BE2C (cell line): ENCODE measurements around the gene ARRB1.
A peak's percentile ranks its signal among the peaks of the same experiment; 100 is the strongest.

Source experiments
- DNase-seq: peaks from one replicate; pipeline ENCODE4 v3.0.0-alpha.2; 2020
- H3K27me3 ChIP-seq: fragments of 250-450 bp; sonication (Bioruptor Pico); 2 replicates; pipeline ENCODE4 v1.5.1; 2020; ENCODE audit warnings: mild to moderate bottlenecking
- H3K36me3 ChIP-seq: fragments of 250-450 bp; sonication (Bioruptor Pico); 2 replicates; pipeline ENCODE4 v1.5.1; 2020; ENCODE audit warnings: mild to moderate bottlenecking
- H3K4me1 ChIP-seq: fragments of 250-450 bp; sonication (Bioruptor Pico); 2 replicates; pipeline ENCODE4 v1.5.1; 2020
- H3K4me3 ChIP-seq: 2 replicates; pipeline ENCODE4 v1.5.1; 2011; ENCODE audit warnings: low read depth, low read length
- H3K9me3 ChIP-seq: fragments of 250-450 bp; sonication (Bioruptor Pico); 2 replicates; pipeline ENCODE4 v1.5.1; 2020
- CTCF ChIP-seq: IDR thresholded peaks from 2 replicates; pipeline ENCODE4 v1.5.1; 2012; ENCODE audit warnings: mild to moderate bottlenecking, low read depth, low read length

ARRB1 gene

GRCh38 chr11:75346296-75346695 lies 5.2 kb downstream of the ARRB1 start:
- Histone ChIP-seq H3K36me3 (peaks cover 12% of the 10 kb centered on the region), H3K27me3 (no peaks in the 10 kb centered on the region), H3K9me3 (no peaks in the 10 kb centered on the region), H3K4me3 (no peak overlapping the region), H3K4me1 (peaks cover 69% of the 10 kb centered on the region)
- no peak for DNase-seq
- no peak for TF ChIP-seq CTCF

- Histone ChIP-seq H3K9me3 (no peaks in the 10 kb centered on the region), H3K4me3 (no peak overlapping the region), H3K36me3 (peaks cover 12% of the 10 kb centered on the region), H3K27me3 (no peaks in the 10 kb centered on the region), H3K4me1 (peaks cover 75% of the 10 kb centered on the region)
- DNase-seq: no peak
- no peak for TF ChIP-seq CTCF
Observed at GRCh38 chr11:75345455-75346160, 5.9 kb downstream of the ARRB1 start.

- Histone ChIP-seq H3K4me3 (no peak overlapping the region), H3K9me3 (no peaks in the 10 kb centered on the region), H3K36me3 (peaks cover 12% of the 10 kb centered on the region), H3K27me3 (no peaks in the 10 kb centered on the region), H3K4me1 (peaks cover 78% of the 10 kb centered on the region)
- no peak for DNase-seq
- no peak for TF ChIP-seq CTCF
Observed at GRCh38 chr11:75344761-75345454, 6.6 kb downstream of the ARRB1 start.

- DNase-seq: no peak
Observed at GRCh38 chr11:75344186-75344585, 7.3 kb downstream of the ARRB1 start.

GRCh38 chr11:75342966-75343870 lies 8.2 kb downstream of the ARRB1 start:
- Histone ChIP-seq H3K9me3 (no peaks in the 10 kb centered on the region), H3K4me3 (peak overlapping the region; percentile 9; the same call in 1 of the 2 replicates), H3K36me3 (peaks cover 8% of the 10 kb centered on the region), H3K4me1 (peaks cover 85% of the 10 kb centered on the region), H3K27me3 (no peaks in the 10 kb centered on the region)
- DNase-seq: peak; percentile 64
- no peak for TF ChIP-seq CTCF

More at GRCh38 chr11:75344186-75344585, 7.3 kb downstream of the ARRB1 start:
- H3K4me1 ChIP-seq: peaks cover 81% of the 10 kb centered on the region
- no peaks in the 10 kb centered on the region for H3K9me3 ChIP-seq
- no peak for TF ChIP-seq CTCF
- peaks cover 12% of the 10 kb centered on the region for H3K36me3 ChIP-seq
- H3K27me3 ChIP-seq: no peaks in the 10 kb centered on the region
- H3K4me3 ChIP-seq: no peak overlapping the region
